WTC11 (cell line): ENCODE measurements around the gene MCOLN3.

ENCODE experiments used
- E2F5 ChIP-seq: sonication (generic); formaldehyde crosslinking; IDR thresholded peaks from 2 replicates; pipeline ENCODE4 v1.8.1; 2022; ENCODE audit warnings: mild to moderate bottlenecking, moderate library complexity, missing genetic modification reagents
- ELF4 ChIP-seq: sonication (generic); formaldehyde crosslinking; IDR thresholded peaks from 2 replicates; pipeline ENCODE4 v1.8.1; 2022; ENCODE audit warnings: low read depth, mild to moderate bottlenecking, moderate library complexity, missing genetic modification reagents
- ESRRA ChIP-seq: sonication (generic); formaldehyde crosslinking; IDR thresholded peaks from 2 replicates; pipeline ENCODE4 v1.8.1; 2022; ENCODE audit warnings: mild to moderate bottlenecking, missing genetic modification reagents, borderline replicate concordance
- ETV6 ChIP-seq: sonication (generic); formaldehyde crosslinking; IDR thresholded peaks from 2 replicates; pipeline ENCODE4 v1.8.1; 2022; ENCODE audit warnings: mild to moderate bottlenecking, missing genetic modification reagents
- NFATC4 ChIP-seq: fragments of 250-450 bp; sonication (Bioruptor Pico); IDR thresholded peaks from 2 replicates; pipeline ENCODE4 v1.9.0; 2021; ENCODE audit warnings: mild to moderate bottlenecking
- PRRX2 ChIP-seq: fragments of 250-450 bp; sonication (Bioruptor Pico); IDR thresholded peaks from 2 replicates; pipeline ENCODE4 v1.8.0; 2021; ENCODE audit warnings: mild to moderate bottlenecking
- SP1 ChIP-seq: sonication (generic); formaldehyde crosslinking; conservative IDR thresholded peaks from 2 replicates; pipeline ENCODE4 v1.8.1; 2022; ENCODE audit warnings: missing genetic modification reagents
- ZNF219 ChIP-seq: sonication (generic); formaldehyde crosslinking; IDR thresholded peaks from 2 replicates; pipeline ENCODE4 v1.8.0; 2023; ENCODE audit warnings: missing genetic modification reagents, mild to moderate bottlenecking, borderline replicate concordance
- ZNF263 ChIP-seq: sonication (generic); formaldehyde crosslinking; IDR thresholded peaks from 2 replicates; pipeline ENCODE4 v1.8.1; 2022; ENCODE audit warnings: low read depth, mild to moderate bottlenecking, moderate library complexity, missing genetic modification reagents
- ZSCAN18 ChIP-seq: fragments of 250-450 bp; sonication (Bioruptor Pico); IDR thresholded peaks from 2 replicates; pipeline ENCODE4 v2.1.2; 2022; ENCODE audit warnings: mild to moderate bottlenecking, moderate library complexity
- TF ChIP-seq, protein P1 (sequence below): fragments of 200-600 bp; IDR thresholded peaks from 2 replicates; pipeline ENCODE4 v1.8.0; 2022; ENCODE audit warnings: antibody characterized with exemption
- TF ChIP-seq, protein P2 (sequence below): sonication (generic); formaldehyde crosslinking; IDR thresholded peaks from 2 replicates; pipeline ENCODE4 v1.8.1; 2022; ENCODE audit warnings: low read depth, mild to moderate bottlenecking, moderate library complexity, missing genetic modification reagents, borderline replicate concordance
- TF ChIP-seq, protein P3 (sequence below): sonication (generic); formaldehyde crosslinking; IDR thresholded peaks from 2 replicates; pipeline ENCODE4 v1.8.0; 2022; ENCODE audit warnings: mild to moderate bottlenecking, missing genetic modification reagents

DNA sequence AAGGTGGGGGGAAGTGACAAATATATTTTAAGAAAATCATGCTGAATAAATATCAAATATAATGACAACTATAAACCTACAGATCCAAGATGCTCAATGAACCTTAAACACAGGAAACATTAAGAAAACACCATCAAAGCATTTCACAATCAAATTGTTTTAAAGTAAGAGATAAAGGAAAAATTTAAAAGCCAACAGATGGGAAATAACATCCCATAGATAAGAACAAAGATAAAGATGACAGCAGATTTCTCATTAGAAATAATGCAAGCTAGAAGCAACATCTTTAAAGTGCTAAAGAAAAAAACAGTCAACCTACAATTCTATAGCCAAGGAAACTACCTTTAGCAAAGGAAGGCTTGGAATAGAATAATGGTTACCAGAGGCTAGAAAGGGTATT lies 17.8 kb downstream of the MCOLN3 start:
- no peak for TF ChIP-seq ZSCAN18
- TF ChIP-seq, protein P1, sequence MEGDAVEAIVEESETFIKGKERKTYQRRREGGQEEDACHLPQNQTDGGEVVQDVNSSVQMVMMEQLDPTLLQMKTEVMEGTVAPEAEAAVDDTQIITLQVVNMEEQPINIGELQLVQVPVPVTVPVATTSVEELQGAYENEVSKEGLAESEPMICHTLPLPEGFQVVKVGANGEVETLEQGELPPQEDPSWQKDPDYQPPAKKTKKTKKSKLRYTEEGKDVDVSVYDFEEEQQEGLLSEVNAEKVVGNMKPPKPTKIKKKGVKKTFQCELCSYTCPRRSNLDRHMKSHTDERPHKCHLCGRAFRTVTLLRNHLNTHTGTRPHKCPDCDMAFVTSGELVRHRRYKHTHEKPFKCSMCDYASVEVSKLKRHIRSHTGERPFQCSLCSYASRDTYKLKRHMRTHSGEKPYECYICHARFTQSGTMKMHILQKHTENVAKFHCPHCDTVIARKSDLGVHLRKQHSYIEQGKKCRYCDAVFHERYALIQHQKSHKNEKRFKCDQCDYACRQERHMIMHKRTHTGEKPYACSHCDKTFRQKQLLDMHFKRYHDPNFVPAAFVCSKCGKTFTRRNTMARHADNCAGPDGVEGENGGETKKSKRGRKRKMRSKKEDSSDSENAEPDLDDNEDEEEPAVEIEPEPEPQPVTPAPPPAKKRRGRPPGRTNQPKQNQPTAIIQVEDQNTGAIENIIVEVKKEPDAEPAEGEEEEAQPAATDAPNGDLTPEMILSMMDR = no peak
- TF ChIP-seq, protein P2, sequence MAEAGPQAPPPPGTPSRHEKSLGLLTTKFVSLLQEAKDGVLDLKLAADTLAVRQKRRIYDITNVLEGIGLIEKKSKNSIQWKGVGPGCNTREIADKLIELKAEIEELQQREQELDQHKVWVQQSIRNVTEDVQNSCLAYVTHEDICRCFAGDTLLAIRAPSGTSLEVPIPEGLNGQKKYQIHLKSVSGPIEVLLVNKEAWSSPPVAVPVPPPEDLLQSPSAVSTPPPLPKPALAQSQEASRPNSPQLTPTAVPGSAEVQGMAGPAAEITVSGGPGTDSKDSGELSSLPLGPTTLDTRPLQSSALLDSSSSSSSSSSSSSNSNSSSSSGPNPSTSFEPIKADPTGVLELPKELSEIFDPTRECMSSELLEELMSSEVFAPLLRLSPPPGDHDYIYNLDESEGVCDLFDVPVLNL = no peak
- TF ChIP-seq E2F5 (CRISPR knock-in tag) = no peak
- TF ChIP-seq ZNF263 (CRISPR knock-in tag) = no peak
- TF ChIP-seq ELF4 = no peak
- TF ChIP-seq, protein P3, sequence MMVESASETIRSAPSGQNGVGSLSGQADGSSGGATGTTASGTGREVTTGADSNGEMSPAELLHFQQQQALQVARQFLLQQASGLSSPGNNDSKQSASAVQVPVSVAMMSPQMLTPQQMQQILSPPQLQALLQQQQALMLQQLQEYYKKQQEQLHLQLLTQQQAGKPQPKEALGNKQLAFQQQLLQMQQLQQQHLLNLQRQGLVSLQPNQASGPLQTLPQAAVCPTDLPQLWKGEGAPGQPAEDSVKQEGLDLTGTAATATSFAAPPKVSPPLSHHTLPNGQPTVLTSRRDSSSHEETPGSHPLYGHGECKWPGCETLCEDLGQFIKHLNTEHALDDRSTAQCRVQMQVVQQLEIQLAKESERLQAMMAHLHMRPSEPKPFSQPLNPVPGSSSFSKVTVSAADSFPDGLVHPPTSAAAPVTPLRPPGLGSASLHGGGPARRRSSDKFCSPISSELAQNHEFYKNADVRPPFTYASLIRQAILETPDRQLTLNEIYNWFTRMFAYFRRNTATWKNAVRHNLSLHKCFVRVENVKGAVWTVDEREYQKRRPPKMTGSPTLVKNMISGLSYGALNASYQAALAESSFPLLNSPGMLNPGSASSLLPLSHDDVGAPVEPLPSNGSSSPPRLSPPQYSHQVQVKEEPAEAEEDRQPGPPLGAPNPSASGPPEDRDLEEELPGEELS (CRISPR knock-in tag) = no peak
- no peak for TF ChIP-seq ESRRA
- no peak for TF ChIP-seq ZNF219 (CRISPR knock-in tag)
- no peak for TF ChIP-seq ETV6 (CRISPR knock-in tag)
- no peak for TF ChIP-seq NFATC4 (CRISPR knock-in tag)
- TF ChIP-seq SP1 (CRISPR knock-in tag) = no peak
- no peak for TF ChIP-seq PRRX2 (CRISPR knock-in tag)
